ENCODE measurements around the gene C3orf52.

Gene C3orf52

DNA sequence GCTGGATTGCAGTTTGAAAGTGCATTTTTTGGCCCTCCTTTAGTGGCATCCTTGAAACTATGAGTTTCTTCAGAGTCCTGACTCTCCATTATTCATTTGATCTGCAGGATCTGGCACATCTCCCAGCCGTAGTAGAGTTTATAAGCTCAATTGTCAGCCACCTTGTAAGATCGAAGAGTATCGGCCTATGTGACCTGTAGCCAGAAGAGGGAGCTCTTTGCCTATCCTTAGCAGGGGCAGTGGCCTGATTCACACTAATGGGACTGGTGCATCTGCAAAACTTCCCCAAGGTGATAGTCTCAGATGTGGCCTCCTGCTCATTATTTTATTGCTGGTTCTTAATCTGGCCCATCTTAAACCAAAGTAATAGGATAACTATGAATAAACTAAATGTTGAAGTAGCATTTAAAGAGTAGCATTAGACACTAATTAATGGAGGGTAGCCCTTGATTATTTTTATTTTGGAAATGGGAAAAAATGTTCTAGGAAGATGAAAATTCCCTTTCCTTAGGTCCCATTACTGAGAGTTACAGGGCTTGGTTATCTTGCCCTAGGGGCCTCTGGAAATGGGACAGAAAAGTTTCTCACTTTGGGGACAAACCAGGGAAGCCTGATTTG lies 25.7 kb downstream of the C3orf52 start:
- no peaks in the 10 kb centered on the region for H3K36me3 ChIP-seq
- H3K27ac ChIP-seq: no peak overlapping the region
- no peak overlapping the region for H3K4me3 ChIP-seq
- H3K9ac ChIP-seq: no peak overlapping the region
- H3K9me3 ChIP-seq (replicated peaks in 1 of 11): no peaks in the 10 kb centered on the region
- peaks cover 0 to 18% (median 0%) of the 10 kb centered on the region in 11 experiments; a peak in 4 of 22 replicates for H3K27me3 ChIP-seq
- no peaks in the 10 kb centered on the region for H4K20me1 ChIP-seq
- no peak for TF ChIP-seq Cebpa-rat (IDR thresholded peaks at IDR 0.05)
- peak overlapping the region in 5 of 11 experiments; percentile 3 to 86 (median 24); a peak in 7 of 22 replicates for H3K4me2 ChIP-seq
- H3K4me1 ChIP-seq: peaks cover 15 to 57% (median 44%) of the 10 kb centered on the region in 10 experiments

DNA sequence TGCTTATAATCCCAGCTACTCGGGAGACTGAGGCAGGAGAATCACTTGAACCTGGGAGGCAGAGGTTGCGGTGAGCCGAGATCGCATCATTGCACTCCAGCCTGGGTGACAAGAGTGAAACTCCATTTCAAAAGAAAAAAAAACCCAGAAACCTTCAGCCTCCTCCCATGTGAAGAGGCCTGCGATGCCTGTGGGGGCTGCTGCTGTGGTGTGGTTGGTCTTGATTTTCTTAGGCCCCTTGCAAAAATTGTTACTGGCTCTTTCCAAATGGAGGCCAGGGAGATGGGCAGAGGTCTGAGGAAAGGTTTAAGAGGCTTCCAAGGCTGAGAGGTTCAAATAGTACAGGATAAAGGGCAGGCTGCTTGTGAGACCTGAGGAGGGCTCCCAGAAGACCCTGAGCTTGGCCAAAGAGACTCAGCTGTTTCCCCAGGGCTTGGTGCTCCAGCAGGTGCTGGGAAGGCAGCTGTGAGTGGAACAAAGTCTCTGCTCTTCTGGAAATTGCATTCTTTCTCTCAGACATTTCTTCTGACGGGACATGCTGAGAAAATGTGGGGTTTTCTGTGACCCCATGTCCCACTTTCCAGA lies 28.5 kb downstream of the C3orf52 start:
- no peaks in the 10 kb centered on the region for H3K36me3 ChIP-seq
- peak overlapping the region in 3 of 11 experiments; percentile 24 to 38 (median 34); a peak in 4 of 22 replicates for H3K27ac ChIP-seq
- peak overlapping the region; percentile 12 to 92 (median 77); a peak in 21 of 22 replicates for H3K4me2 ChIP-seq
- 0 out of 22 replicates have a peak, but pooled peaks cover 0 to 3% (median 0%) of the 10 kb centered on the region in 11 experiments for H4K20me1 ChIP-seq
- H3K27me3 ChIP-seq: peaks cover 0 to 18% (median 0%) of the 10 kb centered on the region in 11 experiments; a peak in 4 of 22 replicates
- H3K4me1 ChIP-seq: peaks cover 43 to 85% (median 71%) of the 10 kb centered on the region in 10 experiments
- no peak for TF ChIP-seq Cebpa-rat (IDR thresholded peaks at IDR 0.05)
- H3K9me3 ChIP-seq (replicated peaks in 1 of 11): no peaks in the 10 kb centered on the region
- H3K4me3 ChIP-seq: peak overlapping the region in 1 of 10 experiments; percentile 25; a peak in 1 of 20 replicates
- peak overlapping the region in 2 of 11 experiments; percentile 48 to 53; a peak in 4 of 22 replicates for H3K9ac ChIP-seq

DNA sequence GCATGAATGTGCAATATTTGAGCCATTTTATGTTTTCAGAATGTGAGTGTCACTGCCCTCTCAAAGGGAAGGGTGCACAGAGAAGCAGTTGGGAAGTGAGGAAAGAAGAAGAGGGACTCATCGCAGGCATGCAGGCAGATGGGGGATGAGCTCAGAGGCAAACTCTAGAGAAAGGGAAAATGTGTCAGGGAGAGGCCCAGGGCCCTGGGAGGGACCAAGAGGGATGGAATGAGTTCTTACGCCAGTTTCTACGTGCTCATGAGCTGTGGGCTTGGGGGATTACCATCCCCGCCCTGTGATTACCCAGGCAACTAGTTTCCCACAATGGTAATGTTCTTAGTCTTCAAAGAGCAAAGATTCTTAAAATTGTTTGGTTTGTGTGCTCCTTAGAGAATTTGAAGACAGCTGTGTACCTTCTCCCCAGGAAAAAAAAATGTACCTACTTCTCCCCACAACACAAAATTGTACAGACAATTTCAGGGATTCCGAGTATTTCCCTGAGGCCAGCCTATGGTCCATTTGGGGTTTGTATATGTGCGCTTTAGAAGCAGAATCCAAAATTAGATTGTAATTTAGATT lies 29.1 kb downstream of the C3orf52 start:
- Histone ChIP-seq H3K4me2 (peak overlapping the region; percentile 12 to 92 (median 77); a peak in 21 of 22 replicates), H3K4me3 (peak overlapping the region in 1 of 10 experiments; percentile 25; a peak in 1 of 20 replicates), H3K9me3 (replicated peaks in 1 of 11) (no peaks in the 10 kb centered on the region), H3K27me3 (peaks cover 0 to 18% (median 0%) of the 10 kb centered on the region in 11 experiments; a peak in 4 of 22 replicates), H3K9ac (peak overlapping the region in 2 of 11 experiments; percentile 48 to 53; a peak in 4 of 22 replicates), H4K20me1 (0 out of 22 replicates have a peak, but pooled peaks cover 0 to 3% (median 0%) of the 10 kb centered on the region in 11 experiments), H3K4me1 (peaks cover 49 to 91% (median 77%) of the 10 kb centered on the region in 10 experiments), H3K36me3 (no peaks in the 10 kb centered on the region), H3K27ac (peak overlapping the region in 3 of 11 experiments; percentile 24 to 38 (median 25); a peak in 4 of 22 replicates)
- TF ChIP-seq Cebpa-rat (IDR thresholded peaks at IDR 0.05): no peak

DNA sequence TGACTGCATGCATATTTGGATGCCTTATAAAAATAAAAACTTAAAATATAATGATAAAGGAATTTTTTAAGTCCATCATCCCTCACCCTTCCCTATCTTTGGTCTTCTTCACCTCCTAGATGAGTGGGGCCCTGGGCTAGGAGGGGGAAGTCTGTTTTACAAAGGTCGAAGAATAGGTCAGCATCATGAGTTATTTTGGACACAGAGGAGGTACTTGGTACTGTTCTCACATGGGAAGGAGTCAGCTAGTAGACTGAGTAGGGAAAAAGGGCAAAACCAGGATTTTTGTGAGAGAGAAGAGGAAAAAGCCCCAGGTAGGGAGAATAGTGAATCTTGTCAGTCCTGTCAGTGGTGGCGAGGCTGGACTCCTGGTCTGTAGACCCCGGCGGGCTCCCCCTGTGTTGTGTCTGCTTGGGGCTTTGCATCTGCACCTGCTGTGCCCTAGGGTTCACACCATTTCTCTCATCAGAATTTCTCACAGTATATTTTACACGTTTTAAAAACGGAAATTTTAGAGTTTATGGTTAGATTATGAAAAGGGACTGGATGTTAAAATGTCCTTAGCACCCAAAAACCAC lies 29.7 kb downstream of the C3orf52 start:
- Histone ChIP-seq H3K4me2 (peak overlapping the region in 9 of 11 experiments; percentile 12 to 92 (median 77); a peak in 17 of 22 replicates), H3K4me1 (peaks cover 55 to 97% (median 84%) of the 10 kb centered on the region in 10 experiments), H3K4me3 (no peak overlapping the region), H3K36me3 (no peaks in the 10 kb centered on the region), H3K27me3 (peaks cover 0 to 18% (median 0%) of the 10 kb centered on the region in 11 experiments; a peak in 4 of 22 replicates), H3K9ac (no peak overlapping the region; a peak in 1 of 22 replicates), H3K9me3 (replicated peaks in 1 of 11) (no peaks in the 10 kb centered on the region), H4K20me1 (0 out of 22 replicates have a peak, but pooled peaks cover 0 to 3% (median 0%) of the 10 kb centered on the region in 11 experiments), H3K27ac (no peak overlapping the region; a peak in 1 of 22 replicates)
- no peak for TF ChIP-seq Cebpa-rat (IDR thresholded peaks at IDR 0.05)

DNA sequence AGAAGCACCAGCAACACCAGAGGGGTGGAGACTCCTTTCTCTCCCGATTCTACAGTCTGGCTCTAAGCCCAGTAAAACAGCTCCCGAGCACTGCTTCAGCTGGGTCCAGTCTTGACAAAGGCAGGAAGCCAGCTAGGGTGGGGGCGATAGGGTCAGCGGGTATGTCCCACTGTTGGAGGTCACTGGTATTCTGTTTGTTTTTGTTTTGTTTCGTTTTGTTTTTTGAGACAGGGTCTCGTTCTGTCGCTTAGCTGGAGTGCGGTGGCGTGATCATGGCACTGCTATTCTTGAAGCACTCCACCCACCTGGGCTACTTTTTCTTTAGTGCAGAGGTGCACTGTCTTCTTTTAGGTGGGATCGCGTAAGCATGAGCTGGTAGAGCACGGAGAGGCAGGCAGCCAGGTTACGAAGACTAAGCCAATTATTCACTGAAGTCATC lies 30.6 kb downstream of the C3orf52 start:
- Histone ChIP-seq H4K20me1 (0 out of 22 replicates have a peak, but pooled peaks cover 0 to 3% (median 0%) of the 10 kb centered on the region in 11 experiments), H3K27me3 (peaks cover 0 to 18% (median 0%) of the 10 kb centered on the region in 11 experiments; a peak in 4 of 22 replicates), H3K36me3 (peaks cover 0 to 2% (median 0%) of the 10 kb centered on the region in 11 experiments; a peak in 1 of 22 replicates), H3K27ac (no peak overlapping the region; a peak in 1 of 22 replicates), H3K4me3 (no peak overlapping the region), H3K9ac (no peak overlapping the region), H3K4me1 (peaks cover 64 to 100% (median 92%) of the 10 kb centered on the region in 10 experiments), H3K9me3 (replicated peaks in 1 of 11) (no peaks in the 10 kb centered on the region), H3K4me2 (peak overlapping the region; percentile 6 to 92 (median 83); a peak in 18 of 22 replicates)
- TF ChIP-seq Cebpa-rat (IDR thresholded peaks at IDR 0.05): no peak

DNA sequence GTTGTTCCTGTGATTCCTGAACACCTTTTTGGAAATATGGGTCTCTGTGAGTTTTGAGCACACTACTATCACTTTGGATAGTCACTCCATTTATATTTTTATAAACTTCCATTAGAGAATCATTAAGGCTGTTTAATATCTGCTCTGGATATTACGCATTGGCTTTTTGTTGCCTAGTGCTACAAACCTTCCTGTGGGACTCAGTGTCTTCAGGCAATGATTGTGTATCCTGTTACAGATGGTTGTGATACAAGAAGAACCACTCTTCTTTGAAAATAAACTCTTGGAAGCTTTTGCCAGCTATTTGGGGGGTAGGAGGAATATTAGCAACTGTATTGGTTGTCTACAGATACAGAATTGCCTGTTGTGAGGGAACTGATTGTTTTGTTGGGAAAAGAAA lies 31.2 kb downstream of the C3orf52 start:
- Histone ChIP-seq H3K9ac (no peak overlapping the region), H4K20me1 (0 out of 22 replicates have a peak, but pooled peaks cover 0 to 3% (median 0%) of the 10 kb centered on the region in 11 experiments), H3K36me3 (peaks cover 0 to 9% (median 0%) of the 10 kb centered on the region in 11 experiments; a peak in 3 of 22 replicates), H3K9me3 (replicated peaks in 1 of 11) (no peaks in the 10 kb centered on the region), H3K4me3 (no peak overlapping the region), H3K4me1 (peaks cover 67 to 100% (median 95%) of the 10 kb centered on the region in 10 experiments), H3K27me3 (peaks cover 0 to 18% (median 0%) of the 10 kb centered on the region in 11 experiments; a peak in 4 of 22 replicates), H3K4me2 (peak overlapping the region; percentile 59 to 92 (median 83); a peak in 21 of 22 replicates), H3K27ac (peak overlapping the region in 7 of 11 experiments; percentile 20 to 57 (median 41); a peak in 10 of 22 replicates)
- no peak for TF ChIP-seq Cebpa-rat (IDR thresholded peaks at IDR 0.05)

DNA sequence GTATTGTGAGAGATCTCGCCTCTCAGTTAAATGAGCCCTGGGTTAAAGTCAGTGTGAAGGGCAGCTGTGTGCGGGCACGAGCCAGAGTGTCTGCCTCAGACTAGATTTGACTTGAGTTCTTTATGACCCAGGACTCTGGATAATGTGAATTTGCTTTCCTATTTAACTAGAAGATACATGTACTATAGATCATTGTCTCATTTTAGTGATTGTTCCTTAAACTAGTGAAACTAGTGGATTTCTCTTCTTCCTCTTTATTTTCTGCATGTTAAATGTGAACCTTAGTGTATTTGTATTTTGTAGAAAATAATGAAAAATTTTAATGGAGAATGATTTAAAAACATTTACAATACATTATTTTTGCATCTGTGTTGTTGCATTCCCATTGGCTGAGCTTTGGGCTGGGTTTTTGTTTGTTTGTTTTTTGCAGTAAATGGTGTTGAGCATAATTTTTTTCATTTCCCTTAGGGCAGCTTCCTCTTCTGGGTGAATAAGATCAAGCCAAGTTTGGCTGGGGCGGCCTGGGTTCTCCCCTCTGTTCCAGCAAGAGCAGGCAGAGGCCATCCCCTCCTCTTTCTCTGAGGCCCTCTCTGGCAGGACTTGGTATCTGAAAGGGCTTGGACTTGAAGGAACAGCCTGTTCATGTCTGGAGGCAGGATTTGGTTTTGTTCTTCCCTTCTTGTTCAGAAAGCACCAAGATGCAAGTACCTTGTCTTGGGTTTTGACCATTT lies 31.8 kb downstream of the C3orf52 start:
- peaks cover 67 to 100% (median 98%) of the 10 kb centered on the region in 10 experiments for H3K4me1 ChIP-seq
- no peak for TF ChIP-seq Cebpa-rat (IDR thresholded peaks at IDR 0.05)
- H3K9ac ChIP-seq: no peak overlapping the region
- no peaks in the 10 kb centered on the region; a peak in 1 of 22 replicates for H3K9me3 ChIP-seq (replicated peaks in 1 of 11)
- peaks cover 0 to 14% (median 0%) of the 10 kb centered on the region in 11 experiments; a peak in 8 of 22 replicates for H3K36me3 ChIP-seq
- H3K27me3 ChIP-seq: peaks cover 0 to 18% (median 0%) of the 10 kb centered on the region in 11 experiments; a peak in 4 of 22 replicates
- no peak overlapping the region for H3K4me3 ChIP-seq
- peak overlapping the region; percentile 69 to 93 (median 83); a peak in 20 of 22 replicates for H3K4me2 ChIP-seq
- H4K20me1 ChIP-seq: 0 out of 22 replicates have a peak, but pooled peaks cover 0 to 3% (median 0%) of the 10 kb centered on the region in 11 experiments
- H3K27ac ChIP-seq: peak overlapping the region in 7 of 11 experiments; percentile 20 to 57 (median 41); a peak in 12 of 22 replicates
